GM21381 (cell line): Measurements from ENCODE around the gene VPS35.
A peak's percentile ranks its signal among the peaks of the same experiment; 100 is the strongest.
"Not testable (repeated sequence)": the region's sequence is repeated elsewhere in the genome, so short reads cannot be mapped to it uniquely, and the experiment has no call there.

Source experiments
- ATAC-seq: cut with Tn5 transposase; IDR thresholded peaks from one replicate; pipeline ENCODE4 v1.9.1; 2021; ENCODE audit warnings: mild to moderate bottlenecking, moderate library complexity; ENCODE audit not compliant: unreplicated experiment

Gene VPS35

DNA sequence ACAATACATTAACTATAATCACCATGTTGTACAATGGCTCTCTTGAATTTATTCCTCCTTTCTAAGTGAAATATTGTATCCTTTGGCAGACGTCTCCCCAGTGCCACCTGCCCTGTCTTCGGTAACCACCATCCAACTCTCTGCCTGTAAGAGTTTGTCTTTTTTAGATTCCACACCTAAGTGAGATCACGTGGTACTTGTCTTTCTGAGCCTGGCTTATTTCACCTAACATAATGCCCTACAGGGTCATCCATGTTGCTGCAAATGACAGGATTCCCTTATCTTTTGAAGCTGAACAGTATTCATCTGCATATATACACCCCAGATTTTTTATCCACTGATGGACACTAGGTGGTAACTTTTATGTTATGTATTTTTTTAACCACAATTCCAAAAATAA, 24.7 kb upstream of the VPS35 start:
- no peak for ATAC-seq

DNA sequence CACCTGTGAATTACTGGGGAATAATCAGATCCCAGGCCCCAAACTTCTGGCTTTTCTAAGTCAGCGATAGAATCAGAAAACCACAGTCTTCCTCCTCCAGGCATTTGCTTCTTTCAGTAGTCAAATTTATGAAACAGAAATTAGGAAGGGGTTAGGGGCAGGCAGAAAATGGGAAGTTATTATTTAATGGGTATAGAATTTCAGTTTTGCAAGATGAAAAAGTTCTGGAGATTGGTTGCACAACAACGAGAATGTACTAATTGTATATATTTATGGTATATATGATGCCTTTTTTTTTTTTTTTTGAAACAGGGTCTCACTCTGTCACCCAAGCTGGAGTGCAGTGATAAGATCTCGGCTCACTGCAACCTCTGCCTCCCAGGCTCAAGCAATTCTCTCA, 23.9 kb upstream of the VPS35 start:
- ATAC-seq: no peak

DNA sequence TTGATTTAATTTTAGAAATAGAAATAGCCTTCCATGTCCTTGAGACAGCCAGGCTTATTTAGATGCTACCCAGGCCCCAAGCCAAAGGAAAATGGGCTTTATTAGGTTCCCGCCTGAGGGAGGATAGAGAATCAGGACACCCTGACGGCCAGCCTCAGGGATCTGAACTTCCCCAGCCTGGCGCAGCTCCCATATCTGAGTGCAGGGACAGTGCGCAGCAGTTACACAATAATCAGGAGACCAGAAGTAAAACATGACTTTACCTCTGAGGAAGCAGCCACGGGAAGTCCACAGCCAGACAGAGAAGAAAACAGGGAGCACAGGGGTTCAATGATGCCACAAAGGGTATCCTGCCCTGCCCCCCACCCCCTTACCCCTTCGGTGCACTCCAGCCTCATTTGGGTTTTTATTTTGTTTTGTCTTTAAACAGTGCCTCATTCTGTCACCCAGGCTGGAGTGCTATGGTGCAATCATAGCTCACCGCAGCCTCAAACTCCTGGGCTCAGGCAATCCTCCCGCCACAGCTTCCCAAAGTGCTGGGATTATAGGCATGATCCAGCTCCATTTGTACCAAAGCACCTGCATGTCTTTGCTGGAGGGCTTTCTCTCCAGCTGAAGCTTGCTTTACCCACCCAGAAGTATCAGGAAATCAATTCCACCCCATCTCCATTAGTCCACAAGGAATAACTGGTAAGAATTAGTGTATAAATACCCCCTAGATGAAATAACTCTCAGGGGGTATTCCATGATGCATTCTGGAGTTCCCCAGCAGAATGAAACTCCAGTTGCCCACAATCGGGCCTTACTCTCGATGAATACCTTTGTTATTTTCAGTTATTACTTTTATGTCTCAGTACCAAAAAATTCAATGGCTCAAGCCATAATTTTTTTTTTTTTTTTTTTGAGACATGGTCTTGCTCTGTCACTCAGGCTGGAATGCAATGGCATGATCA, 22.4 kb upstream of the VPS35 start:
- no peak for ATAC-seq

DNA sequence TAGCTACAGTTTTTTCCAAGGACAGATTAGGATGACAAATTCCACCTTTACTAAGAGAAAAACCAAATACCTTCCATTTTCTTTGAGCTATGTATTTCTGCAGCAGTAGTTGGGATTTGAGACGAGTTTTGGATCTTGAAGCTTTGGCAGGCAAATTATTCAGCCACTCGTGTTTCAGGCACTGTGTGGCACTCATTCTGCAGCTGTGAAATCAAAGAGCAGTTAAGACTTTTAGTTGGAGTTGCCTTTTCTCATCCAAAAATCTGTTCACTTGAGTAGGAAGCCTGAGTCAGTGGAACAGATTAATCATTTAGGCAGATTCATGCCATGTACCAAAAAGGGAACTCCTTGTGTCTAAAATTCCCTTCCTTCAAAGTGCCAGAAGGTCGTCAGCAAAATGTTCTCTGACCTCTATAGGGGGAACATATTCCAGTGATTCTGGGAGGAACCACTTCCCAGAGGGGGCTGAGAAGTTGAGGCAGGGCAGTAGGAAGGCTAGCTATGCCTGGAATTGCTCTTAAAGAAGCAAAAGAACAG, 20.6 kb upstream of the VPS35 start:
- no peak for ATAC-seq

DNA sequence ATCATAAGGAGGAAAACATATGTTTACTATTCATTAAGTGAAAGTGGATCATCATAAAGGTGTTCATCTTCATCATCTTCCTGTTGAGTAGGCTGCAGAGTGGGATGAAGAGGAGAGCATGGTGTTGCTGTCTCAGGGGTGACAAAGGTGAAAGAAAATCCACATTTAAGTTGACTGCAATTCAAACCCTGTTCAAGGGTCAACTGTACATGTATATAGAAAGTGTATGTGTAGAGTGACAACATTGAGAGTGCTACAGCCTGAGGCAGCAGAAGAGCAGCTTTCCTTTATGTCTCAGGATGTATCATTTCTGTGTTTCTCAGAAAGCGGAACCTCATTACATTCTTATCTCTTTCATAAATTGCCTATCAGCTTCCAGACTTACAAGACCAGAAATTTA, 17.7 kb upstream of the VPS35 start:
- no peak for ATAC-seq

DNA sequence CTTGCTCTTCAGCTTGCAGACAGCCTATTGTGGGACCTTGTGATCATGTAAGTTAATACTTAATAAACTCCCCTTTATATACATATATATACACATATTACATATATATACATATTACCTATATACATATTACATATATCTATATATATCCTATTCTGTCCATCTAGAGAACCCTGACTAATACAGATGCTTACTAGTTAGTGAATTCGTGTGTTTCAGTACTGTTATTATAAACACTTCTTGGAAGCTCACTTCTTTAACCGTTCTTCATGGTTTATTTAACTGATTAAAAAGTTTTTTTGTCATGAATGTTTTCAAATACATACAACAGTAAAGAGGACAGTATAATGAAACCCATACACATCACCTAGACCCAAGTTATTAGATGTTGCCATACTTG, 13.1 kb upstream of the VPS35 start:
- ATAC-seq: no peak

DNA sequence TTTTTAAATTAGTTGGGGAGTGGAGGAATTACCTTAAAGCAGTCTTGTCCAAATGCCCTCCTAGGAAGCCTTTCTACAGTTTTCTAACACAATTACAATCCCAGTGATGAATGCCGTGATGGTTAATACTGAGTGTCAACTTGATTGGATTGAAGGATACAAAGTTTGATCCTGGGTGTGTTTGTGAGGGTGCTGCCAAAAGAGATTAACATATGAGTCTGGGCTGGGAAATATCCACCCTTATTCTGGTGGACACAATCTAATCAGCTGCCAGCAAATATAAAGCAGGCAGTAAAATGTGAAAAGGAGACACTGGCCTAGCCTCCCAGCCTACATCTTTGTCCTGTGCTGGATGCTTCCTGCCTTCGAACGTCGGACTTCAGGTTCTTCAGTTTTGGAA, 12.6 kb upstream of the VPS35 start:
- no peak for ATAC-seq

DNA sequence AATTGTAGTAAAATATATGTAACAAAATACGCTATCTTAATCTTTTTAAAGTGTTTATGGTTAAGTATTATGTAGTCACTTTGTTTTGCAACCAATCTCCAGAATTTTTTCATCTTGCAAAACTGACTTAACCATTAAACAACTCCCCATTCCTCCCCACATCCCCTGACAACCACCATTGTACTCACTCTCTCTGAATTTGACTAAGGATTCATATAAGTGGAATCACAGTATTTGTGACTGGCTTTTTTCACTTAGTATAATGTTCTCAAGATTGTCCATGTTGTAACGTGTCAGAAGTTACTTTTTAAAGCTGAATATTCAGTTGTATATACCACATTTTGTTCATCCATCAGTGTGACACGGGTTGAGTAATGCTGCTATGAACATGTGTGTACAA, 11.1 kb upstream of the VPS35 start:
- no peak for ATAC-seq

DNA sequence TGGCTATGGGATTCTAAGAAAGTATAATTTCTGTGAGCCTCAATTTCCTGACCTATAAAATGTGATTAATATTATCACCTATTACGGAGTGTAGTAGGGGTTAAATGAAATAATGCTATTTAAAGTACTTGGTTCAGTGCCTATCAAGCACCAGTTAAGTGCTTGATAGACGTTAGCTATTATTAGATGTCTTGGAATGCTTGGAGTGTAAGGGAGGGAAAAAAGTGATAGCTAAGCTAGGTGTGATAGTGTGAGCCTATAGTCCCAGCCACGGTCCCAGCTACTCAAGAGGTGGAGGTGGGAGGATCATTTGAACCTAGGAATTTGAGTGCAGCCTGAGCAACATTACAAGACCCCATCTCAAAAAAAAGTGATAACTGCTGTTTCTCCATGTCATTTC, 8.0 kb upstream of the VPS35 start:
- no peak for ATAC-seq

DNA sequence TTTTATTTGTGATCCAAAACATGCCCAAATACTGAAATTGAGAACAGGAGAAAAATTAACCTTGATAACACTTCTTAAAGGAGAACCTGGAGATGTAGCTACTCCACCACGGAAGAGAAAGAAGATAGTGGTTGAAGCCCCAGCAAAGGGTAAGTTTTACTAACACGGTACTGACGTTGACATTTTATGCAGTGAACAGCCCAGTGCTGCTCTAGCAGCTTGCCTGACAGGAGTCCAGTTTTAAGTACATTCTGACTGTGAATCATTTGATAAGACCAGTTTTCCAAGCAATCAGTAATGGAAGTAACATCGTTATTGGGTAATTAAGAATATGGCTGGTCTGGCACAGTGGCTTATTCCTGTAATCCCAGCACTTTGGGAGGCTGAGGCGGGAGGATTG, 7.0 kb upstream of the VPS35 start:
- no peak for ATAC-seq

DNA sequence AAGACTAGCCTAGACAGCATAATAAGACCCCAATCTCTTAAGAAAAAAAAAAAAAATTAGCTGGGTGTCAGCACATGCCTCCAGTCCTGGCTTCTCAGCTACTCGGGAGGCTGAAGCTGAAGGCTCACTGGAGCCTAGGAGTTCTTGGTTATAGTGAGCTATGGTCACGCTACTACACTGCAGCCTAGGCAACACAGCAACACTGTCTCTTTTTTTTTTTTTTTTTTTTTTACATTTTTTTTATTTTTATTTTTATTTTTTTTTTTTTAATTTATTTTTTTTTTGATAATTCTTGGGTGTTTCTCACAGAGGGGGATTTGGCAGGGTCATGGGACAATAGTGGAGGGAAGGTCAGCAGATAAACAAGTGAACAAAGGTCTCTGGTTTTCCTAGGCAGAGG, 4.6 kb upstream of the VPS35 start:
- ATAC-seq: no peak

DNA sequence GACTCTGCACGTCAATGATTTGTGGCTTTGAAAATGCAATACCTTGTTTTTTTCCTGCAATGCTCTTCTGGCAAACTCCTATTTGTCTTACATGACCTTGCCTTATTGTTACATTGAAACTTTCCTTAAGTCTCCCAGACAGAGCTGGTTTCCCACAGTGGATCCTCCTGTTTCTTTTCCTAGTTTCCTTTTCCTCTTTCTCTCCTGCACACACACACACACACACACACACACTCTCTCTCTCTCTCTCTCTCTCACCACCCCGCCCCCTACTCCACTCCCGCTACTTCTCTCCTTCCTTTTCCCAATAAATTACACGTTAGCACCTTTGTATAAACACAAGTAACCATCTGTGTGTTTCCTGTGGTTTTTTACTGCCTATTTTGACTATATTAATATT, 2.7 kb upstream of the VPS35 start:
- ATAC-seq: no peak

DNA sequence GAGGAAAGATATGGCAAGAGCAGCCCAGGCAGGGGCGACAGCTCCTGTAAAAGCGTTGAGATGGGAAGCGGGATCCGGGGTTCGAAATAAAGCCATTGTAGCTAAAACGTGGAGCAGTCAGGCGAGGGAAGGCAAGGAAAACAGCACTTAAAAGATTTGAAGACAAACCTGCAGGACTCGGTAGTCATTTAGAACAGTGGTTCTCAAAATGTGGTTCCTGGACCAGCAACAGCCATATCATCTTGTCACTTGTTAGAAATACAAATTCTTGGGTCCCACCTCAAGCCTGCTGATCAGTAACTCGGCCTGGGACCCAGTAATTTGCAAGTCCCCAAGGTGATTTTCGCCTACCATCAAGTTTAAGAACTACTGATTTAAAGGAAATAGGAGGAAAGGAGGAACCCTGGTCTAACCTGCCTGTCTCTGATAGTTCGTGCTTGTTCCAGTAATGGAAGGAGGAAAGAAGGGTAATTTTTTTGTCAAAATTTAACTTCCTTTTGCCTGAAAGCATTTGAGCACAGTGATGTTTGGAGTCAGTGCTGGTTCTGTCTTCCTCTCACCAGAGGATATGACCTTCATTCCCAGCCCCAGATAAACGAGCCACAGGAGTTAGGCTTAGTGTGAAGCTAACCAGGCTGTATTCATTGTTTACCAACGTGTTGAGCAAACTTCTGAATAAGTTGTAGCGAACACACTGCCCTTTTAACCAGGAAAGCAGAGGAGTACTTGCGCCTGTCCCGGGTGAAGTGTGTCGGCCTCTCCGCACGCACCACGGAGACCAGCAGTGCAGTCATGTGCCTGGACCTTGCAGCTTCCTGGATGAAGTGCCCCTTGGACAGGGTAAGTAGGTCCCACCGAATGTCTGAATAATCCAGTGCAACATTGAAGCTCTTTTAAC, 1.6 kb upstream of the VPS35 start:
- no peak for ATAC-seq

DNA sequence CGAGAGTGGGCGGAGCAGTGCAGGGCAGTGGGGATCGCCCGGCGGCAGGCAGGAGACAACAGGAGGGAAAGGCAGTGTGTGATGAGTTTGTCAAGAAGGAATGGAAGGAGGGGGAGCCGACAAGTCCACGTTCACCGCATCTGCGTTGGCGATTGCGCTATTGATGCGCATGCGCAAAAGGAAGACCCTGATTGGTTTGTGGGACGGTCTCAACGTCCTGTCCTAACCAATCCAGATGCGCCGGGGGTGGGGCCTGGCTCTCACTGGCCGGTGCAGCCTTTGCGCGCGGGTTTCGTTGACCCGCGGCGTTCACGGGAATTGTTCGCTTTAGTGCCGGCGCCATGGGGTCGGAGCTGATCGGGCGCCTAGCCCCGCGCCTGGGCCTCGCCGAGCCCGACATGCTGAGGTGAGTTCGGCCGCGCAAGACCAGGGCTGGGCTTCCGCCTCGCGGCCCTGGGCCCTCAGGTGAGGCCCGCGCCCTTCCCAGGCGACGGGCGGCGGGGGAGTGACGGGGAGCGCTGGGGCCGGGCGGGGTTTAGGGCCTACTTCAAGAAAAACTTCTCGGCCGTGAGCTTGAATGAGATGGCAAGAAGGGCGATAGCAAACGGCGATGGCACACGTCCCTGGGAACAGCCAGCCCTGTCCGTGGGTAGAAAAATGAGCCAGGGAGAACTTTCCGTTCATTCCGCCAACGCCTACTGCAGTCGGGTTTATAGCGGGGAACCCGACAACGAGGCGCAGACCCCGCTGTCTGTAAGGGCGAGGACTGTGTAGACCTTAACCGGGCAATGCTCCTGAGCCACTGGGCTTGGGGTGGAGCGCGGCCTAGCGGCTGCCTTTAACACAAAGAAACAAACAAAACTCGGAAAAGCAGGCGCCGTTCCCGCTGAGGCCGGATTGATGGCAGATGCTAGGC, 645 bp upstream of the VPS35 start, which contains the start of gene ORC6:
TSS of gene ORC6 (plus strand) at position 295 of the 916 bp plus-strand sequence. CDS start at position 342, 47 bp downstream.
- ATAC-seq: peak; percentile 69

DNA sequence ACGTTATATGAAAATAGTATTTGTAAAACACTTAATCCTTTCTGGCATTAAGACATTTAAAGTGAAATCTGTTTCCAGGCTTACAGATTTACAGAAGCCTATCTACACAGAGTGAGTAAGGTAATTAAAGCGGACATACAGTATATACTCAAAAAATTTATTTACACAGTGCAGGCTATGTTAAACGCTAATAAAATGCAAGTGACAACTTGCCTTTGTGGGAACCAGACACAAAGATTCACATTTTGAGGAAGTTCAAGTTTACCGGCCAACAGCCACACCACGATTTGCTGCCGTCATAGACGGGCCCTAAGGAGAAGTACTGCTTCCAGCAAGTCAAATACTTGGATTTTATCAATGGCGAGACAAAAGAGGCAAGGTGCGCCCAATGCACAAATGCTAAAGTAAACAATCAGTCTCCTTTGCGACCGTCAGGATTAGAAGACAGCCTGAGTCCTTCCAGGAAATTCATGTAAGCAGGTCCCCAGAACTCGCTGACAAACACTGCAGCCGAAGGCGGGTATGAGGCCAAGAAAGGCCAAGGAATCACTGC, 801 bp downstream of the VPS35 start:
- ATAC-seq: no peak

DNA sequence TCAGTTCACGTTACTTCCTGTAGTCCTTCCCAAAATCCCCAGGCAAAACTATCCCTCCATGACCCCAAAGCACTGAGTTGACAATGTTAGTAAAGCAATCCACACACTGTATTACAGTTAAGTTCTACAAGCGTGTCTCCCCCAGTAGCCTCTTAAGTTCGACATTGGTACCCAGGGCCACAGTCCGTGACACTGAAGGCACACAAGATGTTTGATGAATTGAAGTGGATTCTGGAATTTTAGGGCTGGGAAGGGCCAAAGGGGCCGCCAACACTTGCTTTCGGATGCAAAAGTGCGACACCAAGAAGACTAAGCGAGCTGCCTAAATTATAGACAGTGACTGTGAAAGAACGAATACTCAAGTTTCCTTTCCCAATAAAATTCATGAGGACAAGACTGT, 1.5 kb downstream of the VPS35 start:
- ATAC-seq: no peak

DNA sequence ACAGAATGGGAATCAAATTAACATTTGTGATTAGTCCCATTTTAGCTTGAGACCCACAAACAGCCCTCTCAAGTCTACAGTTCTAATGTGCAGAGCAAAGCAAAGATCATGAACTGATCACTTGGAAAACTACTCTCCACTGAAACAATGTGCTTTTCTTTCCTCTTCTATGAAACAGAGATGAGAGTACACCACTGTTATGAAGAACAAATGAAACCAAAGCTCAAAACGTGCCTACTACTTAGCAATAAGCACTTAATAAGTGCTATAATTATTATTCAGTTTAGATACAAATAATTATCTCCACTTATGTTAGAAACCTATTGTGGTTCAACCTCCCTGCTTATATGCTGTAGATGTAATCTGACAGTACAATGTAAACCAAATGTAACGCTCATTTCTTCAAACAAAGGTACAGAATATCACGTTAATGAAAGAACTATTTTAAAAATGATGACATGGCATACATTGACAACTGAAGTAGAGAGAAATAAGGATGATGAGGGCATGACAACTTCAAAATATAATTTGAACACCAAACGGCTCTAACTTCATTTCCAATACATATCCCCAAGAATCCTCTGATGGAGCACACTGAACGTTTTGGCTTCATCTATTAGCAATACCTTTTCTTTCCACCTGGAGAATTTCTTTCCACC, 2.0 kb downstream of the VPS35 start:
- no peak for ATAC-seq

DNA sequence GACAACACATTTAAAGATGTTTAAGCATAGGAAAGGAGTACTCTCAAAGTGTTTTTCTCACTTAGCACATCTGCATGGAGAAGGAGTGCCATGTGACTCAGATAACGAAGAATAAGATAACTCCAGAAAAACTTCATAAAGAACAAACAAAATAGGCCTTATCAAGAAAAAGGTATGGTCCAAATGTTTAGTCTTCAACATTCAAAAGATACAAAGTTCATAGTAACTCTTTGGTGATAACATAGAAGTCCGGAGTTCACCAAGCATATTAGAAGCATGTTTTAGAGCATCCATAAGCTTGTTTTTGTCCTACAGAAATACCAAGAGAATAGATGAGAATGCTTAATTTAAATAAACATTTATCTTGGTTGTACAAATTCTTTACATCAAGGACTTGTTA, 7.1 kb downstream of the VPS35 start:
- not testable (repeated sequence) for ATAC-seq

DNA sequence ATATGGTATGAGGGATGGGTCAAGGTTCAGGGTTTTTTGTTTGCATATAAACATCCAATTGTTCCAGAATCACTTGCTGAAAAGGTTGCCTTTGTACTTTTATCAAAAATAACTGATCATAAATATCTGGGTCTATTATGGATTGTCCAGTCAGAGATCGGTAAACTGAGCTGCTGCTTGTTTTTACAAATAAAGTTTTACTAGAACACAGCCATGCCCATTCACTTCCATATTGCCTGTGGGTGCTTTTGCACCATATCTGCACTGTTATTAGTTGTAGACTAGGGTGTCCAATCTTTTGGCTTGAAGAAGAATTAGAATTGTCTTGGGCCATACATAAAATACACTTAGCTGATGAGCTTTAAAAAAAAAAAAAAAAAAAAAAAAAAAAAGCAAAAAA, 11.0 kb downstream of the VPS35 start:
- not testable (repeated sequence) for ATAC-seq
